ENCODE measurements around the gene DAPP1.

DAPP1 gene

GRCh38 chr4:99832758-99833157, 16.1 kb downstream of the DAPP1 start:
- peaks cover 21% of the 10 kb centered on the region for H3K36me3 Mint-ChIP-seq (ENCODE audit: low read depth)
- H3K27me3 Mint-ChIP-seq, result no peaks in the 10 kb centered on the region
- H3K4me1 Mint-ChIP-seq, result peaks cover 12% of the 10 kb centered on the region
- H3K9me3 Mint-ChIP-seq, result no peaks in the 10 kb centered on the region
- no peak overlapping the region for H3K4me3 Mint-ChIP-seq
- DNase-seq (no peak), ATAC-seq (no peak)
- H3K27ac Mint-ChIP-seq, result no peak overlapping the region

GRCh38 chr4:99833756-99834155, 17.1 kb downstream of the DAPP1 start:
- Mint-ChIP-seq H3K4me1 (peaks cover 4% of the 10 kb centered on the region), H3K4me3 (no peak overlapping the region), H3K27me3 (no peaks in the 10 kb centered on the region), H3K27ac (no peak overlapping the region), H3K9me3 (no peaks in the 10 kb centered on the region), H3K36me3 (ENCODE audit: low read depth) (peaks cover 19% of the 10 kb centered on the region)
- ATAC-seq, result no peak
- no peak for DNase-seq

- Mint-ChIP-seq H3K27me3 (no peaks in the 10 kb centered on the region), H3K36me3 (ENCODE audit: low read depth) (peaks cover 23% of the 10 kb centered on the region), H3K4me3 (no peak overlapping the region), H3K27ac (no peak overlapping the region), H3K4me1 (peaks cover 4% of the 10 kb centered on the region), H3K9me3 (no peaks in the 10 kb centered on the region)
- DNase-seq (no peak), ATAC-seq (no peak)
Observed at GRCh38 chr4:99834569-99834968, 17.9 kb downstream of the DAPP1 start.

- peaks cover 9% of the 10 kb centered on the region for H3K4me1 Mint-ChIP-seq
- H3K36me3 Mint-ChIP-seq (ENCODE audit: low read depth), result peaks cover 29% of the 10 kb centered on the region
- no peak overlapping the region for H3K27ac Mint-ChIP-seq
- ATAC-seq (no peak), DNase-seq (no peak)
- no peak overlapping the region for H3K4me3 Mint-ChIP-seq
- no peaks in the 10 kb centered on the region for H3K9me3 Mint-ChIP-seq
- no peaks in the 10 kb centered on the region for H3K27me3 Mint-ChIP-seq
Observed at GRCh38 chr4:99835942-99836341, 19.3 kb downstream of the DAPP1 start.

- H3K27ac Mint-ChIP-seq, result no peak overlapping the region
- no peaks in the 10 kb centered on the region for H3K9me3 Mint-ChIP-seq
- peaks cover 49% of the 10 kb centered on the region for H3K36me3 Mint-ChIP-seq (ENCODE audit: low read depth)
- no peak overlapping the region for H3K4me3 Mint-ChIP-seq
- no peaks in the 10 kb centered on the region for H3K27me3 Mint-ChIP-seq
- ATAC-seq (no peak), DNase-seq (no peak)
- H3K4me1 Mint-ChIP-seq, result peaks cover 22% of the 10 kb centered on the region
Observed at GRCh38 chr4:99838927-99839326, 22.3 kb downstream of the DAPP1 start.

GRCh38 chr4:99841129-99841528, 24.5 kb downstream of the DAPP1 start:
- Mint-ChIP-seq H3K9me3 (no peaks in the 10 kb centered on the region), H3K27ac (peak overlapping the region; percentile 74), H3K27me3 (no peaks in the 10 kb centered on the region), H3K4me3 (no peak overlapping the region), H3K36me3 (ENCODE audit: low read depth) (peaks cover 57% of the 10 kb centered on the region), H3K4me1 (peaks cover 36% of the 10 kb centered on the region)
- DNase-seq (no peak), ATAC-seq (peak; percentile 86)

- no peaks in the 10 kb centered on the region for H3K9me3 Mint-ChIP-seq
- no peak overlapping the region for H3K4me3 Mint-ChIP-seq
- ATAC-seq (no peak), DNase-seq (no peak)
- H3K4me1 Mint-ChIP-seq, result peaks cover 59% of the 10 kb centered on the region
- H3K36me3 Mint-ChIP-seq (ENCODE audit: low read depth), result peaks cover 56% of the 10 kb centered on the region
- no peak overlapping the region for H3K27ac Mint-ChIP-seq
- no peaks in the 10 kb centered on the region for H3K27me3 Mint-ChIP-seq
Observed at GRCh38 chr4:99843413-99843812, 26.8 kb downstream of the DAPP1 start.

GRCh38 chr4:99844048-99844447, 27.4 kb downstream of the DAPP1 start:
- no peak overlapping the region for H3K4me3 Mint-ChIP-seq
- H3K27ac Mint-ChIP-seq, result no peak overlapping the region

GRCh38 chr4:99845179-99845578, 28.6 kb downstream of the DAPP1 start:
- Mint-ChIP-seq H3K27me3 (no peaks in the 10 kb centered on the region), H3K9me3 (no peaks in the 10 kb centered on the region), H3K4me3 (no peak overlapping the region), H3K4me1 (peaks cover 73% of the 10 kb centered on the region), H3K36me3 (ENCODE audit: low read depth) (peaks cover 56% of the 10 kb centered on the region), H3K27ac (peak overlapping the region; percentile 87)
- no peak for DNase-seq
- ATAC-seq, result no peak

More at GRCh38 chr4:99844048-99844447, 27.4 kb downstream of the DAPP1 start:
- no peaks in the 10 kb centered on the region for H3K9me3 Mint-ChIP-seq
- H3K36me3 Mint-ChIP-seq (ENCODE audit: low read depth), result peaks cover 53% of the 10 kb centered on the region
- ATAC-seq, result no peak
- H3K27me3 Mint-ChIP-seq, result no peaks in the 10 kb centered on the region
- peaks cover 66% of the 10 kb centered on the region for H3K4me1 Mint-ChIP-seq
- no peak for DNase-seq

- ATAC-seq, result no peak
Observed at GRCh38 chr4:99845708-99846469, 29.3 kb downstream of the DAPP1 start.

GRCh38 chr4:99846891-99847290, 30.3 kb downstream of the DAPP1 start:
- no peaks in the 10 kb centered on the region for H3K27me3 Mint-ChIP-seq
- no peaks in the 10 kb centered on the region for H3K9me3 Mint-ChIP-seq
- ATAC-seq (no peak), DNase-seq (no peak)
- peak overlapping the region; percentile 69 for H3K4me3 Mint-ChIP-seq
- peaks cover 43% of the 10 kb centered on the region for H3K36me3 Mint-ChIP-seq (ENCODE audit: low read depth)
- H3K4me1 Mint-ChIP-seq, result peaks cover 74% of the 10 kb centered on the region
- H3K27ac Mint-ChIP-seq, result peak overlapping the region; percentile 98

More at GRCh38 chr4:99845708-99846469, 29.3 kb downstream of the DAPP1 start:
- H3K4me3 Mint-ChIP-seq, result peak overlapping the region; percentile 36
- peaks cover 77% of the 10 kb centered on the region for H3K4me1 Mint-ChIP-seq
- no peak for DNase-seq
- peak overlapping the region; percentile 87 for H3K27ac Mint-ChIP-seq
- H3K36me3 Mint-ChIP-seq (ENCODE audit: low read depth), result peaks cover 53% of the 10 kb centered on the region
- no peaks in the 10 kb centered on the region for H3K9me3 Mint-ChIP-seq
- no peaks in the 10 kb centered on the region for H3K27me3 Mint-ChIP-seq

GRCh38 chr4:99847362-99847976, 30.8 kb downstream of the DAPP1 start:
- H3K4me1 Mint-ChIP-seq, result peaks cover 78% of the 10 kb centered on the region
- ATAC-seq, result peak; percentile 65
- no peaks in the 10 kb centered on the region for H3K9me3 Mint-ChIP-seq
- H3K27ac Mint-ChIP-seq, result peak overlapping the region; percentile 98
- H3K27me3 Mint-ChIP-seq, result no peaks in the 10 kb centered on the region
- H3K36me3 Mint-ChIP-seq (ENCODE audit: low read depth), result peaks cover 44% of the 10 kb centered on the region
- H3K4me3 Mint-ChIP-seq, result peak overlapping the region; percentile 69
- no peak for DNase-seq

- peak; percentile 21 for ATAC-seq
- peaks cover 39% of the 10 kb centered on the region for H3K36me3 Mint-ChIP-seq (ENCODE audit: low read depth)
- peaks cover 90% of the 10 kb centered on the region for H3K4me1 Mint-ChIP-seq
- no peak for DNase-seq
- H3K27me3 Mint-ChIP-seq, result no peaks in the 10 kb centered on the region
- H3K4me3 Mint-ChIP-seq, result peak overlapping the region; percentile 7
- no peaks in the 10 kb centered on the region for H3K9me3 Mint-ChIP-seq
- H3K27ac Mint-ChIP-seq, result peak overlapping the region; percentile 98
Observed at GRCh38 chr4:99848591-99849001, 32.0 kb downstream of the DAPP1 start.

GRCh38 chr4:99852199-99852749, 35.6 kb downstream of the DAPP1 start:
- DNase-seq, result peak; percentile 27
- H3K9me3 Mint-ChIP-seq, result no peaks in the 10 kb centered on the region
- peaks cover 43% of the 10 kb centered on the region for H3K36me3 Mint-ChIP-seq (ENCODE audit: low read depth)
- ATAC-seq, result peak; percentile 16
- H3K4me1 Mint-ChIP-seq, result peaks cover 92% of the 10 kb centered on the region
- peak overlapping the region; percentile 94 for H3K27ac Mint-ChIP-seq
- peak overlapping the region; percentile 46 for H3K4me3 Mint-ChIP-seq
- H3K27me3 Mint-ChIP-seq, result no peaks in the 10 kb centered on the region

- ATAC-seq, result no peak
- no peak overlapping the region for H3K4me3 Mint-ChIP-seq
- no peak for DNase-seq
- peak overlapping the region; percentile 94 for H3K27ac Mint-ChIP-seq
- no peaks in the 10 kb centered on the region for H3K27me3 Mint-ChIP-seq
- H3K9me3 Mint-ChIP-seq, result no peaks in the 10 kb centered on the region
- peaks cover 43% of the 10 kb centered on the region for H3K36me3 Mint-ChIP-seq (ENCODE audit: low read depth)
- H3K4me1 Mint-ChIP-seq, result peaks cover 89% of the 10 kb centered on the region
Observed at GRCh38 chr4:99853190-99853589, 36.6 kb downstream of the DAPP1 start.
